Measurements from ENCODE around the gene DNAH10.

DNAH10 gene

DNA sequence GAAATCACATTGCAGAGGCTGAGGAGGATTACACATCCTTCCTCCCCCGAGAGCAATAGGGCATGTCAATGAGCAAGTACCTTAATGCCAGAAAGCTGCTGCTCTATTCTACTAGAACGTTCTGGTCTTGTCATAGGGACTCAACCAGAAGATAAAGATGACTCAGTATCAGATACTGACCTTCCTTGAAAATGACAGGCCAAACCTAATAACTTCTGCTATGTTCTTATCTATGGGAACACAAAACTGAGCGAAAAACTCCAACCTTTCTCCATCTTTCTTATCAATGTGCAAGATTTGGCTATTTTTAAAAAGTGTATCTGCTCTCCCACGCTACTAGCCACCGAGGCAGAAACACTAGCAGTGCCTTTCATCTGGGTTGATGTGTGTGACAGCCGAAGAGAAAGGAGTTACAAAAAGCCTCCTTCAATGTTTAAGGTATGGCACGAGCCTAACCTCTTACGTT, 205.1 kb downstream of the DNAH10 start:
- no peak for DNase-seq (ENCODE audit: low read depth in 3 of 3)

DNA sequence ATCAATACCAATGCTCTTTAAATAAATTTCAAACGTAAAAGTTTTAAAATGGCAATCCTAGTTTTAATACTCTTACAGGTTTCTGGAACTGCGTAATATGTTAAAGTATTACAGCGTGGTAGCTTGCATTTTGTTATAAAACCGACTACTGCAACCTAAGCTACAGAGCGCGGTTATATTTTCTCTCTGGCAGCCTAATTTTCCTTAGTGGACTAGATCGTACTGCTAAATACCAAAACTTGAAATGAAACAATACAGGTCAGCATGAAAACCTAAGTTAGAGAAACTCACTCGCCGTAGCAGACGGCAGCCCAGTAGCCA, 209.3 kb downstream of the DNAH10 start:
- DNase-seq (ENCODE audit: low read depth in 3 of 3), result no peak

DNA sequence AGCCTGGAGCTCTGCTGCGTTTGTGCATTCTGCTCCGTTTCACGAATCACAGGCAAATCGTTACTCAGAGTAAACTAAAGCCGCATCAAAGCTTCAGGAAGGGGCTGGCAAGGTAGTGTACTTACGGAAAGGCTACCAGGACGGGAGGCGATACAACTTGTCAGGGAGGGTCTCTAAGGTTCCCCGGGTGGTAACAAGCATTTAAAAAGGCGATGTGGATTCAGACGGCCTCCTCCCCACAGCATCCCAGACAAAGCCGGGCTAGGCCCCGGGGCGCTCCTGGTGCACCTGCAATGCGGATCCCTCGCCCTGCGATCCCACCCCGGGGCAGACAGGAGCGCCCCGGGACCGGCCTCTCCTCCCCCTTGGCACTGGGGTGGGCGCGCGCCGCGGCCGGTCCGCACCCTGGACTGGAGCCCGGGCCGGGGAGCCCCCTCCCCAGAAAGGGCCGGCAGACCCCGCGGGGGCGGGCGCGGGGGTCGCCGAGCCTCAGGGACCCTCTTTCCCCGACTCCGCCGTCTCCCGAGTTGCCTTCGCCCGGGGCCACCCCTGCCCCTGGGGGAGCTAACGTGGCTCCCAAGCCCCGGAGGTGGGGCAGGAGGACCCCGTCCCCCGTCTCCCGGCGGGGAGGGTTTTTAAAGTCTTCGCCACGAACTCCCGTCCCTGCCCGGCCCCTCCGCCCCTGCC, 209.8 kb downstream of the DNAH10 start:
- peak in 1 of 3 experiments; percentile 16 for DNase-seq (ENCODE audit: low read depth in 3 of 3)

DNA sequence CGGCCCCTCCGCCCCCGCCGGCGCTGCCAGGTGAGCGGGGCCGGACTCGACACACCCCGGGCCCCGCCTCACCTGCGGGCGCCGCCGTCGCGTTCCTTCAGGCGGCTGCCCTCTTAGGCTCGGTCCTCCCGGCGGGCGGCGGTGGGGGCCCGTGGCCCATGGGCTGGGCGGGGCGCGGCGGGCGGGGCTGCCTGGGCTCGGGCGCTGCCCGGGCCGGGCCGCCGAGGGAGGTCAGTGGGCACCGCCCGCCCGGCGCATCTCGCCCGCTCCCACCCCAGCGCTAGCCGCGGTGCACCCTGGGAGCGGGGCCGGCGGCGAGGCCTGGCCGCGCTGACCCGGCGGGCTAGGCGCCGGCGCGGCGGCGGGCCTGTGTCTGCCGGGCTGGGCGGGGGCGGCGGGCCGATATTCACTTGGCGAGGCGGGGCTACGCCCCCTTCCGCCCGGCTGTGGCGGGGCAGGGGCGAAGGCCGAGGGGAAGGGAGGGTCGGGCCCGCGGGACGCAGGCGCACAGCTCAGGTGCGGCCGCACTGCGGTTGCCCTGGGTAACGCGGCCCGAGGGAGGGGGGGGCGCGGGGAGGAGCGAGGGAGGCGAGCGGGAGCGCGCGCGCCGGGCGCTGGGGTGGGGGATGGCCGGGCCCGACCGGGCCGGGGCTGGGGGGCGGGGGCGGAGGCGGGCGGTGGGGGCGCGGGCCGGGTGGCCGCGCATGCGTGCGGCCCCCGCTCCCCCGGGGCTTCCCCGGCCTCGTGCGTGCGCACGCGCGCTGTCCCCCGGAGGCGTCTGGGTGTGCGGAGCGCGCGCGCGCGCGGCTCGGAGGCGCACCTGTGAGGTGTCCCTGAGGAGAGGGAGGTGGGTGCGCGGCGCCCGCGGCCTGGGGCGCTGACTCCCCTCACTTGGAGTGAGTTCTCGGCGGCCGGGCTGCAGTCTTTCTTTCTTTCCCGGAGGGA, 210.6 kb downstream of the DNAH10 start, which contains the start of the genes CCDC92 and ZNF664:
Gene CCDC92, minus strand, starts transcription at position 375 of the 945 bp plus-strand sequence. CDS start 28,526 bp downstream, outside the sequence.
Gene ZNF664, plus strand, starts transcription at position 759 of the 945 bp plus-strand sequence. CDS start 38,930 bp downstream, outside the sequence.
- DNase-seq (ENCODE audit: low read depth in 3 of 3), result peak; percentile 89 to 93 (median 93)

DNA sequence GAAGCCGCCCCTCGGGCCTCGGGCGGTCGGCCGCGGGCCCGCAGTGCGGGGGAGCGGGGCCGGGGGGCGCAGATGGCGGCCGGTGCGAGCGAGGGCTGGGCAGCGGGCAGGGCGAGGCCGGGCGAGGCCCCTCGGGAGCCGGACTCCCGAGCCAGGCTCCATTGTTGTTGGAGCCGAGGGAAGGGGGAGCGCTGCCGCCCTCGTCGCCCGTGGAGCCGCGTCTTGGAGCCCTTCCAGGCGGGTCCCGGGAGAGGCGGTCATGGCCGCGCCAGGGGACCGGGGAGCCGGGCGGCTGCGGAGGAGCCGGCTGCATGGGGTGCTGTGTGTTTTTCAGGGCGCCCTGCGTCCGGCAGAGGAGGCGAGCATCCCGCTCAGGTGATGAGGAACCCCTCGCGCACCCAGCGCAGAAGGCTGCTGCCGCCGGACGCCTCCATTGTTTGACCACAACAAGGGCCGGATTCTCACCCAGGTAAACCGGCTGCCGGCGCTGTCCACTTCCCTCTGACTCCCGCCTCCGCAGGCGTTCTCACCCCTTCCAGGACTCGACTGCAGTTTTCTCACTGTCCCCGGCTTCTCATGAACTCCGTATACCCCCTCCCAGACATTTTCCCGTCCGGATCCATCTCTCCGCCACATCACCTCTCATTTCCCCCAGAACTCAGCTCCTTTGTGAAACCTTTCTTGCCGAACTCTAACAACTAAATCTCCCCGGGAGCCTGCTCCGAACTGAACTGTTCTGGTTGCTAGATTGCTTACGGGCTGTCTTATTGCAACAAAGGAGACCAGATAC, 211.6 kb downstream of the DNAH10 start:
- DNase-seq (ENCODE audit: low read depth in 3 of 3), result peak in 1 of 3 experiments; percentile 11

DNA sequence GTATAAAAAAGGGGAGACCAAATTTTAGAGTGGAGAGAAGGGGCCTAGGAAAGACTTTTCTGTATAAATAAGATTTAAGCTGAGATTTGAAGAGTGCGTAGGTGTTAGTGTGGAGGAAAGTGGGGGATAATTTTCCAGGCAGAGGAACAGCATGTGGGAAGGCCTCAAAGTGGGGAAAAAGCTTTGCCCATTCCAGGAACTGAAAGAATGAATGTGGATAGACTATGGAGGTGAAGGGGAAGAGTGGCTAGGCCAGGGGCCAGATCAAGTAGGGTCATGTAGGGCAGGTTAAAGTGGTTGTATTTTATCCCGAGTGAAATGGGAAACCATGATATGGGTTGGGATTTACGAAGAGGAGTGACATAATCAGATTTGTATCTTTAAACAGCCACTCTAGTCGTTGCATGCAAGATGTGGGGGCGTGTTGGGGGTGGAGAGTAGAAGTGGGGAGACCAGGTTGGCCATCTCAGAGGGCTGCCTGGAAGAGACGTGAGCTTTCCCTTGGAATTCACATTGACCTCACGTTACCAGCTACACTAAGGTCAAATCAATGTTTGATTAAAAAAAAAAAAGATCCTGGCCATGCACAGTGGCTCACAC, 214.2 kb downstream of the DNAH10 start:
- no peak for DNase-seq (ENCODE audit: low read depth in 3 of 3)

DNA sequence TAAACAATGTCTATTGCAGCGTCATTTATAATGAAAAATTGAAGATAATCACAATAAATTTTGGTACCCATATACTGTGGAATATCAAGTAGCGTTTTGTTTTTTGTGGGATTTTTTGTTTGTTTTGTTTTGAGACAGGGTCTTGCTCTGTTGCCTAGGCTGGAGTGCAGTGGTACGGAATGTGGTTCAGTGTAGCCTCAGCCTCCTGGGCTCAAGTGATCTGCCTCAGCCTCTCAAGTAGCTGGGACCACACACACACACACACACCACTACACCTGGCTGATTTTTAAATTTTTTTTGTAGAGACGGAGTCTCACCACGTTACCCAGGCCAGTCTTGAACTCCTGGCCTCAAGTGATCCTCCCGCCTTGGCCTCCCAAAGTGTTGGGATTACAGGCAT, 217.5 kb downstream of the DNAH10 start:
- no peak for DNase-seq (ENCODE audit: low read depth in 3 of 3)

DNA sequence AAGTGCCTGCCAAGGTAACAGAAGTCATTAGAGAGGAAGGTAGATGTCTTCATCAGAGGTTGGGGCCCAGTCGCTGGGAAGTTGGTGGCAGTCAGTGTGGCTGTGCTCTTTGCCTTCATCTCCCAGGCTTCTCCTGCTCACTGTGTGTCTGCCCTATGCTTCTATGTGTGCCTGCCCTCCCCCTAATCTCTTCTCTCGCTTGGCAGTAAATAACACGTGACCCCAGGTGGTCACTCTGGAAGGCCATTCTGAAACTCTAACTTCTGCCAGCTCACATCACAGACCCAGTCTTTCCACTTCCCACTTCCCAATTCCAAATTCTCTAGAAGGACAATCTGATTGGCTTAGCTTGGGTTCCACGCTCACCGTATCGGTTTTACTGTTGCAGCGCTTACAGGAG, 220.2 kb downstream of the DNAH10 start:
- no peak for DNase-seq (ENCODE audit: low read depth in 3 of 3)

DNA sequence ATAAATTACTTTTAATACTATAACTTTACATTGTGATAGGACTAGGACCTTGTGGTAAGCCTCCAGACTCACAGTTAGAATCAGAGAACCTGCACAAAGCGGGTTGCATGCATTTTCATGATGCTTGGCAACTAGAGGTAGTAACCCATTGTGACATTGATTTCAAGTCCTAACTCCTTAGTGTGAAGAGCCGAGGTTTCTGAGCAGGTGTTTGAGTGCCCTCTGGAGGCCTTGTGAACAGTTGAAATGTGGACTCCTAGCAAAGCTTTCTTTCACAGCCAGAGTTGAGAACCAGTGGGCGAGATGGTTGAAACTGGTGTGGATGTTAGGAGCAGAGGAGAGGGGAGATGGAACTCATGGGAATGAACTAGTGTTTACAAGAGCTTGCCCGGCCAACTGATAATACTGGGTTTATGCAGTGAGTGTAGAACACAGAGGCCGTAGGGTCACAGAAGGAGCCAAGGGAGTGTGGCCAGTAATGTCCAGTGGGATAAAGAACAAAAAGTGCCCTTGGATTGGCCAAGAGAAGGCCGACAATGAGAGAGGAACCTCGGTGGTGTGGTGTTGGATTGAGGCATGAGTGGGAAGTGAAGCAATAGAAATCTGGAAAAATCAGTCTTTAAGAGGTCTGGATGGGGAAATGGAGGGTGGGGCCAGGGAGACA, 221.9 kb downstream of the DNAH10 start:
- DNase-seq (ENCODE audit: low read depth in 3 of 3), result peak in 1 of 3 experiments; percentile 26

DNA sequence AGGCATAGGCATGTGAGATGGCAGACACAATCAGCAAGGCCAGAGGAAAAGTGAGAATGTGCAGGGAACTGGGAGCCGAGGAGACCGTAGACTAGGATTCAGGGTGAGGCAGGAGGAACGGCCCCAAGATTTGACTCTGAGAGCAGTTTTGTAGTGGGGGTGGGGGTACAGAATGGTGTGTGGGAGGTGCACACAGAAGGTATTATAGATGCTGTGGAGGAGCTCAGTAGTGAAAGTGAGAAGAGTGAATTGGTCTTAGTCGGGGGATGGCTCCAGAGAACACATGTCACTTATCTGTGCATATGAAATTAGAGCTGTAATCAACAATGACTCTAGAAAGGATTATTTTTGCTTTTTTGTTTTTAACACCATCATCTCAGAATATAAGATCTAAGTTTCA, 222.8 kb downstream of the DNAH10 start:
- DNase-seq (ENCODE audit: low read depth in 3 of 3), result no peak

Data from stimulated activated CD4-positive, alpha-beta T cell treated with anti-CD3 and anti-CD28 coated beads, TNF-alpha, amount 100 ng/mL, for 24 hours (primary cell).